GM12878 (cell line): ENCODE results near the gene DPYSL4. TPM values are rescaled to one million over a fixed set of nuclear protein-coding genes. Genes with fewer than 3 reads are reported as not detected.

Experiments used
- ATAC-seq: fragments of 200-7000 bp; cut with Tn5 transposase; 3 replicates; pipeline ENCODE4 v1.9.1; 2020; ENCODE audit warnings: mild to moderate bottlenecking, moderate library complexity
- Bru-seq: library from RNA; stranded (reverse); fragments of 400-500 nt; gene quantifications from one replicate; lab custom pipeline; 2021; lab: Mats Ljungman, UMichigan
- BruChase-seq, 2 experiments: library from RNA; stranded (reverse); fragments of 400-500 nt; gene quantifications; one replicate each; lab custom pipeline; 2021; lab: Mats Ljungman, UMichigan
- BruUV-seq: library from RNA; stranded (reverse); fragments of 400-500 nt; replicated peaks from 2 replicates; lab custom pipeline; 2021; lab: Mats Ljungman, UMichigan
- CTCF ChIA-PET: fragments of 300-600 bp; sonication (Branson Sonifier 250); formaldehyde crosslinking; extraction: SDS; loops from one replicate; lab custom pipeline; 2021; ENCODE audit warnings: inconsistent platforms; lab: Yijun Ruan, JAX
- POLR2A ChIA-PET: fragments of 350-600 bp; formaldehyde crosslinking; extraction: SDS; loops from one replicate; lab custom pipeline; 2021; ENCODE audit warnings: inconsistent platforms; lab: Charles Lee
- RAD21 ChIA-PET: fragments of 300-600 bp; sonication (Branson Sonifier 250); formaldehyde crosslinking; loops from one replicate; lab custom pipeline; 2023; ENCODE audit warnings: antibody characterized with exemption; ENCODE audit not compliant: unreplicated experiment; lab: Charles Lee
- SMC1A ChIA-PET: fragments of 300-600 bp; sonication (Branson Sonifier 250); formaldehyde crosslinking; loops from one replicate; lab custom pipeline; 2023; ENCODE audit not compliant: unreplicated experiment, uncharacterized antibody; lab: Charles Lee
- DNase-seq: peaks from one replicate; pipeline ENCODE4 v3.0.0-alpha.2; 2011; ENCODE audit warnings: low read depth, low spot score
- FAIRE-seq: peaks from 3 replicates; lab custom pipeline; 2011; peaks lifted over from hg19 to GRCh38; lab: Jason Lieb, UNC
- H2AFZ ChIP-seq: 2 replicates; pipeline ENCODE4 v1.6.0; 2011; ENCODE audit warnings: low read depth, low read length, control low read depth; ENCODE audit not compliant: control insufficient read depth
- H3K27ac ChIP-seq: 2 replicates; pipeline ENCODE4 v1.5.1; 2011; ENCODE audit warnings: control low read depth; ENCODE audit not compliant: control insufficient read depth, insufficient read depth
- H3K27me3 ChIP-seq, 2 experiments: replicated peaks in 1 of 2; 2 replicates each; pipeline versions ENCODE4 v1.6.0 to v1.6.1; 2011; ENCODE audit warnings: low read length in 1 of 2; ENCODE audit not compliant: control insufficient read depth in 2 of 2, insufficient read depth in 2 of 2
- H3K36me3 ChIP-seq, 2 experiments: 2 replicates each; pipeline ENCODE4 v1.5.1; 2011; ENCODE audit warnings: low read length in 1 of 2; ENCODE audit not compliant: control insufficient read depth in 2 of 2, insufficient read depth in 2 of 2
- H3K4me1 ChIP-seq: 2 replicates; pipeline ENCODE4 v1.6.1; 2011; ENCODE audit warnings: mild to moderate bottlenecking, low read length, moderate library complexity, mixed read lengths; ENCODE audit not compliant: control insufficient read depth, insufficient read depth
- H3K4me2 ChIP-seq: 2 replicates; pipeline ENCODE4 v1.6.0; 2011; ENCODE audit warnings: control low read depth; ENCODE audit not compliant: control insufficient read depth, insufficient read depth
- H3K4me3 ChIP-seq: fragments of 200-600 bp; sonication (generic); 2 replicates; pipeline ENCODE4 v1.5.1; 2016
- H3K79me2 ChIP-seq: 2 replicates; pipeline ENCODE4 v1.6.0; 2011; ENCODE audit warnings: low read length; ENCODE audit not compliant: control insufficient read depth, insufficient read depth
- H3K9ac ChIP-seq: 2 replicates; pipeline ENCODE4 v1.8.0; 2011; ENCODE audit warnings: low read length, control low read depth, mixed read lengths; ENCODE audit not compliant: control insufficient read depth, insufficient read depth
- H3K9me3 ChIP-seq: replicated peaks from 3 replicates; pipeline ENCODE4 v1.5.1; 2011; ENCODE audit warnings: mild to moderate bottlenecking, low read length; ENCODE audit not compliant: control insufficient read depth, insufficient read depth
- H4K20me1 ChIP-seq: 2 replicates; pipeline ENCODE4 v1.6.0; 2011; ENCODE audit not compliant: control insufficient read depth, insufficient read depth
- CREM ChIP-seq: IDR thresholded peaks from 2 replicates; pipeline ENCODE4 v1.6.1; 2014; ENCODE audit warnings: antibody characterized with exemption, low read depth
- USF1 ChIP-seq: IDR thresholded peaks from 2 replicates; pipeline ENCODE4 v1.6.1; 2011; ENCODE audit warnings: borderline replicate concordance, low read depth, mild to moderate bottlenecking, moderate library complexity, mixed read lengths, low read length; ENCODE audit not compliant: insufficient read depth; ENCODE audit errors: extremely low read length
- WGBS: methylation state at CpG from one replicate; pipeline ENCODE4 v1.1.6; 2016; ENCODE audit warnings: low lambda C conversion rate; ENCODE audit not compliant: insufficient replicate concordance, insufficient coverage; ENCODE audit errors: missing lambda C conversion rate; 5-methylcytosine and 5-hydroxymethylcytosine counted together
- in situ Hi-C: fragments of 300-500 bp; cut with MboI; formaldehyde crosslinking; loops from 9 replicates; pipeline ENCODE4 v1.14.3; 2018; ENCODE audit warnings: mixed read lengths
- intact Hi-C: fragments of 100-400 bp; cut with micrococcal nuclease; formaldehyde crosslinking; loops from one replicate; pipeline ENCODE4 v1.14.2; 2022; ENCODE audit not compliant: unreplicated experiment
- long read RNA-seq, 2 experiments: library from polyadenylated mRNA; unstranded; transcript quantifications; one replicate each; pipeline ENCODE4 v2.0.0, GENCODE V29; 2019 to 2020
- polyA minus RNA-seq, 3 experiments: library from RNA; depleted of rRNA, polyadenylated mRNA; stranded (reverse); fragments of >200 nt; gene quantifications; 2 replicates each; pipeline ENCODE4 v1.2.3, GENCODE V29; 2011
- polyA plus RNA-seq, 11 experiments: library from polyadenylated mRNA; depleted of rRNA in 4 of 11; unstranded in 6 of 11; stranded (reverse) in 5 of 11; fragments of >200 nt; fragmentation: Nextera tagmentation in 4 of 11; fragmentation: Illumina TruSeq in 1 of 11; extraction: Ambion mirVana in 4 of 11; extraction: Trizol in 1 of 11; gene quantifications; 1 replicate in 1 of 11; 2 replicates in 10 of 11; pipeline versions ENCODE4 v1.2.1 to v1.2.3, GENCODE V29; 2011 to 2016; ENCODE audit warnings: inconsistent platforms in 2 of 11, missing spikeins in 2 of 11, low read depth in 1 of 11
- total RNA-seq, 4 experiments: library from RNA; depleted of rRNA in 3 of 4; stranded (reverse); fragments of >200 nt in 3 of 4; fragmentation: Illumina TruSeq in 1 of 4; extraction: Trizol in 1 of 4; gene quantifications; 2 replicates each; pipeline versions ENCODE4 v1.2.1 to v1.2.3, GENCODE V29; 2013 to 2021

Gene DPYSL4
- not detected in 2 replicates for total RNA-seq (2013; cell fraction: nucleolus; rRNA removed)
- total RNA-seq (2014; rRNA removed) (not detected in 2 replicates), total RNA-seq (2014; rRNA removed; fragmentation: Illumina TruSeq; extraction: Trizol) (not detected in 2 replicates), total RNA-seq (2021) (0.16 and 0.21 TPM in 2 replicates), polyA plus RNA-seq (2011; rRNA removed) (not detected in 2 replicates), polyA plus RNA-seq (2014; fragmentation: Illumina TruSeq; extraction: Trizol) (not detected in 2 replicates), polyA plus RNA-seq (2014; fragmentation: Nextera tagmentation; extraction: Ambion mirVana) (not detected), polyA plus RNA-seq (2014; rRNA removed) (0.42 TPM in 1 of 2 replicates, not detected in the other), polyA plus RNA-seq (2016; fragmentation: Nextera tagmentation; extraction: Ambion mirVana) (under 1 TPM in 1 of 2 experiments, not detected in 1; 0.10 TPM), polyA minus RNA-seq (2011; rRNA and poly(A)+ RNA removed) (not detected in 2 replicates), Bru-seq, nascent RNA (percentile 10 among the genes with signal in this experiment), BruChase-seq, experiment 1, labeled RNA remaining after a 6-hour chase (not detected), BruChase-seq, experiment 2, labeled RNA remaining after a 2-hour chase (percentile 5 among the genes with signal in this experiment)
- polyA plus RNA-seq (2011; ENCODE audit: low read depth): 0.46 TPM
- polyA plus RNA-seq (2011; cell fraction: cytosol; rRNA removed): not detected in 2 replicates
- not detected in 2 replicates for polyA plus RNA-seq (2011; cell fraction: nucleus; rRNA removed)
- 1.1 and 2.0 TPM in 2 replicates for polyA plus RNA-seq (2012)
- not detected in 2 replicates for polyA minus RNA-seq (2011; cell fraction: cytosol; rRNA and poly(A)+ RNA removed)
- not detected in 2 replicates for polyA minus RNA-seq (2011; cell fraction: nucleus; rRNA and poly(A)+ RNA removed)
- long read RNA-seq, experiment 1: 0 reads
- long read RNA-seq, experiment 2: 0 reads

DNA sequence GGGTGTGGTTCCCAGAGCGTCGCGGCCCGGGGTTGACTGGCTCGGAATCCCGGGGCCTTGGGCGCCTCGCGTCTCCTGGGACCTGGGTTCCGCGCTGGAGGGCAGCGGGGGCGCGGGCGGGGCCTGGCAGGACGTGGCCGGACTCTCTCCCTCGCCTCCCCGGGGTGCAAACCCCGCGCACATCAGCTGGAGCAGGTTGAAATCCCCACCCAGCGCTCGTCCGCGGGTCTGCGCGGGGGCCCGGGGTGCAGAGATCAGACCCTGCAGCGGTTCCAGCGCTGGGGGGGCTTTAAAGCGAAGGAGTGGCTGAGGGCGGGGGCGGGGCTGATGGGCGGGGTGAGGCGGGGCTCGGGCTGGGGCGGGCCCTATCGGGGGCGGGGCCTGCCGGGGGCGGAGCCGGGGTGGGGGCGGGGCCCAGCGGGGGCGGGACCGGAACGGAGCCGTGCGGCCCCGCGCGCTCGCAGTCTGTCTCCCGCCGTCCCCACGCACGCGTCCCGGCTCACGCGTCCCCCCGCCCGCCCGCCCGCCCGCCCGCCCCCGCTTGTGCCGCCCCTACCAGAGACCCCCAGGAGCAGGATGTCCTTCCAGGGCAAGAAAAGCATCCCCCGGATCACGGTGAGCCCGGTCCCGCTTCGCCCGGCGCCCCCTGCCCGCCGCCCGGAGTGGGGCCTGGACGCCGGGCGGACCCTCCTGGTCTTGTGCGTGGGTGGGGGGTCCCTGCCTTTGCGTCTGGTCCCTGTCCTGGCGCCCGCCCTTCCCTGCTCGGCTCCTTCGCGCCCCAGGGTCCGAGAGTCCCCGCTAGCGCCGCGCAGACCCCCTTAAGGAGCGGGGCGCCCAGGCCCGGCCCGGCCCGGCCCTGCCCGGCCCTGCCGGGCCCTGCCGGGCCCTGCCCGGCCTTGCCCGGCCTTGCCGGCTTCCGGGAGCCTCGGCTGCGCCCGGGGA is at the start of gene DPYSL4:
DPYSL4 (plus strand) TSS at position 461 of the 942 bp plus-strand sequence; CDS start at position 577, 116 bp downstream.
- H3K4me2 ChIP-seq: no peak within 1 kb of the TSS
- H3K9ac ChIP-seq: no peak within 1 kb of the TSS
- no peaks in the 10 kb centered on the region for H3K36me3 ChIP-seq
- H3K4me1 ChIP-seq: no peaks in the 10 kb centered on the region
- no peaks in the 10 kb centered on the region for H3K27me3 ChIP-seq
- ChIA-PET POLR2A (no interaction called here), SMC1A (no interaction called here), RAD21 (no interaction called here), CTCF (no interaction called here)
- ATAC-seq: no peak
- no peak within 1 kb of the TSS for H3K4me3 ChIP-seq
- no peaks in the 10 kb centered on the region for H3K79me2 ChIP-seq
- no peak within 1 kb of the TSS for H3K27ac ChIP-seq
- intact Hi-C loops (no loop called here), in situ Hi-C loops (no loop called here)
- TF ChIP-seq CREM (no peak), USF1 (no peak)
- no peak for FAIRE-seq
- BruUV-seq: no TSS peak
- no peaks in the 10 kb centered on the region for H4K20me1 ChIP-seq
- H2AFZ ChIP-seq: no peak within 1 kb of the TSS
- WGBS: 55% methylated on average over 29 of the region's 109 CpGs
- DNase-seq: no peak
- H3K9me3 ChIP-seq: no peaks in the 10 kb centered on the region; the same call in 2 of the 3 replicates
